Fibroblast of lung (primary cell): ENCODE measurements around the gene EPHA8.

ENCODE experiments used
- CTCF ChIP-seq, 2 donors: IDR thresholded peaks in 1 of 2; conservative IDR thresholded peaks in 1 of 2; 1 replicate in 1 of 2; 2 replicates in 1 of 2; pipeline ENCODE4 v1.5.1; 2011 to 2012; ENCODE audit warnings: low read length in 2 of 2, control low read depth in 1 of 2, inconsistent platforms in 1 of 2, low read depth in 1 of 2, mild to moderate bottlenecking in 1 of 2
- EZH2 ChIP-seq: IDR thresholded peaks from 2 replicates; pipeline ENCODE4 v1.5.1; 2012; ENCODE audit warnings: low read length, control low read depth, mild to moderate bottlenecking; ENCODE audit errors: missing control alignments

GRCh38 chr1:22616571-22616970 lies 53.3 kb downstream of the EPHA8 start:
- TF ChIP-seq CTCF (conservative IDR thresholded peaks at IDR 0.05 in 1 of 2, IDR thresholded peaks at IDR 0.05 in 1 of 2; ENCODE audit: low read depth in 1 of 2, low read length in 2 of 2), result no peak
- TF ChIP-seq EZH2, result no peak
